Measurements from ENCODE around the gene DDO.

Gene DDO

GRCh38 chr6:110392727-110393126 lies 22.6 kb downstream of the DDO start:
- peak; percentile 33 for DNase-seq (ENCODE audit: extremely low spot score)
- POLR2A ChIA-PET = no interaction called here
- TF ChIP-seq PKNOX1 (IDR thresholded peaks at IDR 0.05) (no peak), CTBP1 (IDR thresholded peaks at IDR 0.05; ENCODE audit: borderline replicate concordance) (no peak), ZNF384 (IDR thresholded peaks at IDR 0.05) (no peak), BHLHE40 (IDR thresholded peaks at IDR 0.05; ENCODE audit: borderline replicate concordance) (no peak), HDGF (IDR thresholded peaks at IDR 0.05; ENCODE audit: borderline replicate concordance) (no peak), SUZ12 (IDR thresholded peaks at IDR 0.05) (no peak), ARNT (IDR thresholded peaks at IDR 0.05) (no peak), ELF4 (IDR thresholded peaks at IDR 0.05) (no peak), NFRKB (IDR thresholded peaks at IDR 0.05) (no peak), LEF1 (IDR thresholded peaks at IDR 0.05; ENCODE audit: borderline replicate concordance) (no peak), FOXM1 (IDR thresholded peaks at IDR 0.05; ENCODE audit: borderline replicate concordance) (no peak), L3MBTL2 (conservative IDR thresholded peaks at IDR 0.05) (no peak), FOXK2 (IDR thresholded peaks at IDR 0.05) (no peak)
- CTCF ChIA-PET = interaction anchor here (0.6 to 2.3 kb wide), 2 partner anchors 353 to 685 kb away, joined by 3 to 13 read pairs; no protein-coding TSS in a partner anchor

DNA sequence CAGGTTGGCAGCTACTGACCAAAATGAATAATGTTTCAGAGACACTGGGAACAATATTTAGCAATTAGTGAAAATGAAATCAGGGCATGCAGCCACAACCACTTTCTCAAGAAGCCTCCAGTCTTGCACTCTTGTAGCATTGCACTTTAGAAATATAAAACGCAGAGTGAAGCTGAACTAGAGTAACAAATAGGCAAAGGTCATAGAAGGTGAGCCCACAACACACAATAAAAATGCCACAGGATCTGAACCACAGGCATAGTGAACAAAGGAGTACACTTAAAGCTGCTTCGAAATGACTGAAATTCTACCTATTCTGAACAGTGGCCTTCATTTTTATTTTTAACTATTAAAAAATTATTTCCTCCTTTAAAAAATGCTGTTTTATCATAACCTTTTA lies 25.0 kb downstream of the DDO start:
- CTCF ChIA-PET = interaction anchor here (0.7 to 1.7 kb wide), 5 partner anchors 204 to 686 kb away, joined by 3 to 9 read pairs (median 4); partner anchors contain the start of gene WASF1
- POLR2A ChIA-PET = interaction anchor here (2.0 kb wide), 1 partner anchor 211 kb away, joined by 8 read pairs; the partner anchor contains the start of genes CDC40 and WASF1
- DNase-seq (ENCODE audit: extremely low spot score) = no peak
- TF ChIP-seq ZNF384 (IDR thresholded peaks at IDR 0.05) (no peak), TARDBP (IDR thresholded peaks at IDR 0.05) (no peak), FOXK2 (IDR thresholded peaks at IDR 0.05) (no peak), BHLHE40 (IDR thresholded peaks at IDR 0.05; ENCODE audit: borderline replicate concordance) (no peak), HDGF (IDR thresholded peaks at IDR 0.05; ENCODE audit: borderline replicate concordance) (no peak), NFRKB (IDR thresholded peaks at IDR 0.05) (no peak), SUZ12 (IDR thresholded peaks at IDR 0.05) (no peak), ELF4 (IDR thresholded peaks at IDR 0.05) (no peak), ARNT (IDR thresholded peaks at IDR 0.05) (no peak)

DNA sequence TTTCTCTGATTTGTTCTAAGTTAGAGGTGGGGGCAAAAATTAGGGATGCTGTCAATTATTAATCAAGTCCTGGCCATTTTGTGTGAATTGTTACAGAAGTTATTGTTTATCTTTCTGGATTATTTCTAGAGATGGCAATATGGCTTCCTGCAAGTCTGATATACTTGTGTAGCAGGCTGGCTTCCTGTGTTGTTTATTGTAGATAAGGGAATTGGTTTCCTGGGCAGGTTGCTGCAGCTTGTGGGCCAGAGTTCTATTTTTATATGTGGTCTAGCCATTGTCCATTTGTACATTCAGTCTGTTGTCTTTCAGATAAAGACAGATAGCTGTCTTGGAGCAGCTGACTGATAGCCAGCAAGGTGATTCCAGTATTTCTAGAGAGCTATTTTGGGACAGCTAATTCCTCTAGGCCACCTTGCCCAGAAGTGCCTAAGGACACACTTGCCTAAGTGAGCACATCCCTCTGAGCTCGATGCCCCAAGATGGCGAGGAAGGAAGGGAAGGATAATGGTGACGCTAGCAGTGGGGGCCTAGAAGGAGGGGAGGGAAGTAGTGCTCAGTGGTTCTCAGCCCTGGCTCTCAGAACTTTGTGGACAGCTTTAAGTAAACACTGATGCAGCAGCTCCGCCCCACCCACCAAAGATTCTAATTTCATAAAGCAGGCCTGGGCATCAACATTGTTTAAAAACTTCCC lies 25.5 kb downstream of the DDO start:
- TF ChIP-seq BHLHE40 (IDR thresholded peaks at IDR 0.05; ENCODE audit: borderline replicate concordance) (no peak), LEF1 (IDR thresholded peaks at IDR 0.05; ENCODE audit: borderline replicate concordance) (no peak), CTBP1 (IDR thresholded peaks at IDR 0.05; ENCODE audit: borderline replicate concordance) (no peak), SP1 (IDR thresholded peaks at IDR 0.05) (no peak), FOXK2 (IDR thresholded peaks at IDR 0.05) (no peak), PKNOX1 (IDR thresholded peaks at IDR 0.05) (no peak), ARNT (IDR thresholded peaks at IDR 0.05) (no peak), FOXA1 (IDR thresholded peaks at IDR 0.05) (no peak), ELF4 (IDR thresholded peaks at IDR 0.05) (no peak), ZNF384 (IDR thresholded peaks at IDR 0.05) (no peak), FOXM1 (IDR thresholded peaks at IDR 0.05; ENCODE audit: borderline replicate concordance) (no peak), HDGF (IDR thresholded peaks at IDR 0.05; ENCODE audit: borderline replicate concordance) (no peak), SUZ12 (IDR thresholded peaks at IDR 0.05) (no peak), TARDBP (IDR thresholded peaks at IDR 0.05) (no peak), NFRKB (IDR thresholded peaks at IDR 0.05) (no peak), L3MBTL2 (conservative IDR thresholded peaks at IDR 0.05) (no peak)
- CTCF ChIA-PET = interaction anchor here (1.0 to 1.7 kb wide), 4 partner anchors 210 to 686 kb away, joined by 3 to 9 read pairs (median 6); partner anchors contain the start of gene WASF1
- DNase-seq (ENCODE audit: extremely low spot score) = no peak
- POLR2A ChIA-PET = interaction anchor here (1.3 to 2.0 kb wide), 2 partner anchors 210 to 211 kb away, joined by 5 to 8 read pairs; partner anchors contain the start of genes CDC40 and WASF1

GRCh38 chr6:110387986-110388385 lies 27.4 kb downstream of the DDO start:
- TF ChIP-seq L3MBTL2 (conservative IDR thresholded peaks at IDR 0.05) = no peak
- no peak for TF ChIP-seq ZNF384 (IDR thresholded peaks at IDR 0.05)
- TF ChIP-seq SUZ12 (IDR thresholded peaks at IDR 0.05) = no peak
- TF ChIP-seq FOXM1 (IDR thresholded peaks at IDR 0.05; ENCODE audit: borderline replicate concordance) = no peak
- no peak for TF ChIP-seq SP1 (IDR thresholded peaks at IDR 0.05)
- no peak for TF ChIP-seq CTBP1 (IDR thresholded peaks at IDR 0.05; ENCODE audit: borderline replicate concordance)
- TF ChIP-seq BHLHE40 (IDR thresholded peaks at IDR 0.05; ENCODE audit: borderline replicate concordance) = no peak
- no peak for TF ChIP-seq ELF4 (IDR thresholded peaks at IDR 0.05)
- TF ChIP-seq FOXK2 (IDR thresholded peaks at IDR 0.05) = no peak
- no peak for TF ChIP-seq NFRKB (IDR thresholded peaks at IDR 0.05)
- TF ChIP-seq ARNT (IDR thresholded peaks at IDR 0.05) = no peak
- TF ChIP-seq TARDBP (IDR thresholded peaks at IDR 0.05) = no peak
- TF ChIP-seq PKNOX1 (IDR thresholded peaks at IDR 0.05) = no peak
- no peak for TF ChIP-seq LEF1 (IDR thresholded peaks at IDR 0.05; ENCODE audit: borderline replicate concordance)
- TF ChIP-seq HDGF (IDR thresholded peaks at IDR 0.05; ENCODE audit: borderline replicate concordance) = no peak
- no peak for TF ChIP-seq FOXA1 (IDR thresholded peaks at IDR 0.05)
- CTCF ChIA-PET = no interaction called here
- POLR2A ChIA-PET = no interaction called here
- no peak for DNase-seq (ENCODE audit: extremely low spot score)

DNA sequence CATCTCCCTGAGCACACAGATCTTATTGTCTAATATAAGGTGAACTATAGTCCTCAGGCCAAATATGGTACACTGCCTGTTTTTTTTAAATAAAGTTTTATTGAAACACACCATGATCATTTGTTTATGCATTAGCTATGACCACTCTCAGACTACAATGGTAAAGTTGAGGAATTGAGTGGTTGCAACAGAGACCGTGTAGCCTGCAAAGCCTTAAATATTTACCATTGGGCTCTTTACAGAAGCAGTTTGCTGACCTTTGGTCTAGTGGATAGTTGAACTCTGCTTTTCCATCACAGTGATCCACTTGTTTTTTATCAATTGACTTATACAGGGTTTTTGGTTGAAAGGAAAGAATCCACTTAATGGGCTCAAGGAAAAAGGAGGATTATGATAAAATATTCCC lies 29.9 kb downstream of the DDO start:
- CTCF ChIA-PET = interaction anchor here (0.6 kb wide), 1 partner anchor 674 kb away, joined by 3 read pairs; no protein-coding TSS in a partner anchor
- TF ChIP-seq LEF1 (IDR thresholded peaks at IDR 0.05; ENCODE audit: borderline replicate concordance) (no peak), FOXM1 (IDR thresholded peaks at IDR 0.05; ENCODE audit: borderline replicate concordance) (no peak), ARNT (IDR thresholded peaks at IDR 0.05) (no peak), FOXK2 (IDR thresholded peaks at IDR 0.05) (no peak), ELF4 (IDR thresholded peaks at IDR 0.05) (no peak), HDGF (IDR thresholded peaks at IDR 0.05; ENCODE audit: borderline replicate concordance) (no peak), TARDBP (IDR thresholded peaks at IDR 0.05) (no peak), CTBP1 (IDR thresholded peaks at IDR 0.05; ENCODE audit: borderline replicate concordance) (no peak), FOXA1 (IDR thresholded peaks at IDR 0.05) (no peak), NFRKB (IDR thresholded peaks at IDR 0.05) (no peak), ZNF384 (IDR thresholded peaks at IDR 0.05) (no peak)
- POLR2A ChIA-PET = no interaction called here
- no peak for DNase-seq (ENCODE audit: extremely low spot score)
